PC-3 (cell line): ENCODE data around the gene PPIA. TPM values are rescaled to one million over a fixed set of nuclear protein-coding genes. Genes with fewer than 3 reads are reported as not detected.
"Not testable (repeated sequence)": the region's sequence is repeated elsewhere in the genome, so short reads cannot be mapped to it uniquely, and the experiment has no call there.

ENCODE experiments used
- ATAC-seq: fragments of 200-7000 bp; cut with Tn5 transposase; 2 replicates; pipeline ENCODE4 v1.9.1; 2020; ENCODE audit warnings: mild to moderate bottlenecking, moderate library complexity
- BruUV-seq: library from RNA; stranded (reverse); fragments of 400-500 nt; replicated peaks from 2 replicates; lab custom pipeline; 2021; lab: Mats Ljungman, UMichigan
- CTCF ChIA-PET: fragments of 300-600 bp; sonication (Branson Sonifier 250); formaldehyde crosslinking; loops from one replicate; lab custom pipeline; 2022; ENCODE audit warnings: antibody characterized with exemption; lab: Charles Lee
- POLR2A ChIA-PET: fragments of 300-600 bp; sonication (Branson Sonifier 250); formaldehyde crosslinking; loops from one replicate; lab custom pipeline; 2022; ENCODE audit warnings: antibody characterized with exemption; ENCODE audit not compliant: unreplicated experiment; lab: Charles Lee
- DNase-seq: peaks from one replicate; pipeline ENCODE4 v3.0.0-alpha.2; 2015
- H2AFZ ChIP-seq: fragments of 300-600 bp; sonication (generic); 2 replicates; pipeline ENCODE4 v1.6.0; 2016; ENCODE audit warnings: antibody characterized with exemption, low read length
- H3F3A ChIP-seq: fragments of 300-600 bp; sonication (generic); one replicate; pipeline ENCODE4 v1.6.0; 2017; ENCODE audit warnings: antibody characterized with exemption, low read length, control low read depth, mild to moderate bottlenecking; ENCODE audit not compliant: unreplicated experiment
- H3K27ac ChIP-seq: fragments of 300-600 bp; sonication (generic); 2 replicates; pipeline ENCODE4 v1.5.1; 2016; ENCODE audit warnings: mild to moderate bottlenecking, low read length
- H3K27me3 ChIP-seq: fragments of 300-600 bp; sonication (generic); 2 replicates; pipeline ENCODE4 v1.6.1; 2016; ENCODE audit warnings: low read length, mixed read lengths
- H3K36me3 ChIP-seq: fragments of 300-600 bp; sonication (generic); 2 replicates; pipeline ENCODE4 v1.6.1; 2016; ENCODE audit warnings: low read depth, mixed run types, low read length, mixed read lengths
- H3K4me1 ChIP-seq: fragments of 300-600 bp; sonication (generic); 2 replicates; pipeline ENCODE4 v1.5.1; 2016; ENCODE audit warnings: low read length; ENCODE audit not compliant: insufficient read depth
- H3K4me2 ChIP-seq: fragments of 300-600 bp; sonication (generic); 2 replicates; pipeline ENCODE4 v1.6.0; 2016; ENCODE audit warnings: low read length
- H3K4me3 ChIP-seq: fragments of 300-600 bp; sonication (generic); 2 replicates; pipeline ENCODE4 v1.5.1; 2016; ENCODE audit warnings: mild to moderate bottlenecking, low read length, mixed read lengths
- H3K79me2 ChIP-seq: fragments of 300-600 bp; sonication (generic); 2 replicates; pipeline ENCODE4 v1.6.1; 2017; ENCODE audit warnings: low read length, mixed read lengths
- H3K9ac ChIP-seq: fragments of 300-600 bp; sonication (generic); 2 replicates; pipeline ENCODE4 v1.6.0; 2016; ENCODE audit warnings: mild to moderate bottlenecking, low read length
- H3K9me2 ChIP-seq: fragments of 300-600 bp; sonication (generic); replicated peaks from 2 replicates; pipeline ENCODE4 v1.6.1; 2016; ENCODE audit warnings: mixed run types, low read length, mixed read lengths
- H3K9me3 ChIP-seq: fragments of 300-600 bp; sonication (generic); 2 replicates; pipeline ENCODE4 v1.6.1; 2016; ENCODE audit warnings: low read length, mixed read lengths
- H4K20me1 ChIP-seq: fragments of 300-600 bp; sonication (generic); 2 replicates; pipeline ENCODE4 v1.6.1; 2016; ENCODE audit warnings: low read length, mixed read lengths
- CTCF ChIP-seq: fragments of 300-600 bp; sonication (generic); conservative IDR thresholded peaks from 2 replicates; pipeline ENCODE4 v1.5.1; 2017; ENCODE audit warnings: antibody characterized with exemption, low read depth, mild to moderate bottlenecking, low read length
- EZH2 ChIP-seq: fragments of 300-600 bp; sonication (generic); IDR thresholded peaks from one replicate; pipeline ENCODE4 v1.6.1; 2017; ENCODE audit warnings: antibody characterized with exemption, mild to moderate bottlenecking, low read length; ENCODE audit not compliant: unreplicated experiment
- EZH2phosphoT487 ChIP-seq: fragments of 300-600 bp; sonication (generic); IDR thresholded peaks from 2 replicates; pipeline ENCODE4 v1.6.1; 2018; ENCODE audit warnings: mild to moderate bottlenecking, antibody characterized with exemption, low read length, borderline replicate concordance
- intact Hi-C: fragments of 100-400 bp; cut with micrococcal nuclease; formaldehyde crosslinking; loops from 2 replicates; pipeline ENCODE4 v1.9.0; 2023
- total RNA-seq: library from RNA; depleted of rRNA; stranded (reverse); fragments of >200 nt; gene quantifications from 2 replicates; pipeline ENCODE4 v1.2.3, GENCODE V29; 2014

Gene PPIA
- total RNA-seq, 1 experiment from 2014 or later, result 4,136 TPM

GRCh38 chr7:44838751-44839150, 42.3 kb downstream of the PPIA start:
- Histone ChIP-seq H3K79me2 (peaks cover 55% of the 10 kb centered on the region), H3K9ac (no peak overlapping the region), H3K4me1 (no peaks in the 10 kb centered on the region), H3K36me3 (peaks cover 39% of the 10 kb centered on the region), H3K27ac (no peak overlapping the region), H3K9me2 (no peaks in the 10 kb centered on the region), H2AFZ (no peak overlapping the region), H3K4me2 (no peak overlapping the region), H4K20me1 (0 out of 2 replicates have a peak, but pooled peaks cover 8% of the 10 kb centered on the region), H3F3A (no peaks in the 10 kb centered on the region), H3K9me3 (no peaks in the 10 kb centered on the region), H3K4me3 (no peak overlapping the region), H3K27me3 (no peaks in the 10 kb centered on the region)
- ChIA-PET POLR2A (no interaction called here), CTCF (no interaction called here)
- ATAC-seq, result no peak
- TF ChIP-seq EZH2phosphoT487, result no peak
- TF ChIP-seq CTCF, result no peak
- no peak for TF ChIP-seq EZH2
- no TSS peak for BruUV-seq
- intact Hi-C loops, result no loop called here
- DNase-seq, result no peak

- H3K9ac ChIP-seq, BruUV-seq, H3F3A ChIP-seq, H3K4me1 ChIP-seq, H3K27ac ChIP-seq, H2AFZ ChIP-seq, CTCF ChIA-PET, H3K9me2 ChIP-seq, H3K27me3 ChIP-seq, DNase-seq, H3K9me3 ChIP-seq, H3K4me3 ChIP-seq, ATAC-seq, H3K4me2 ChIP-seq: not testable (repeated sequence)
- peaks cover 43% of the 10 kb centered on the region for H4K20me1 ChIP-seq
- peaks cover 90% of the 10 kb centered on the region for H3K79me2 ChIP-seq
- intact Hi-C loops, result loop anchor here (10.0 kb wide), 1 partner anchor 108 kb away; no protein-coding TSS in a partner anchor
- H3K36me3 ChIP-seq, result peaks cover 27% of the 10 kb centered on the region
- POLR2A ChIA-PET, result interaction anchor here (0.6 kb wide), 1 partner anchor 9 kb away, joined by 3 read pairs; no protein-coding TSS in a partner anchor
Measured at GRCh38 chr7:44842675-44843074, 46.2 kb downstream of the PPIA start.

GRCh38 chr7:44843440-44843839, 47.0 kb downstream of the PPIA start:
- CTCF ChIA-PET, DNase-seq, BruUV-seq, H3K27me3 ChIP-seq, H3K4me3 ChIP-seq, H2AFZ ChIP-seq, H3K27ac ChIP-seq, H3K4me1 ChIP-seq, H3F3A ChIP-seq, H3K9me3 ChIP-seq, POLR2A ChIA-PET, H3K9me2 ChIP-seq, H3K4me2 ChIP-seq, ATAC-seq, H3K9ac ChIP-seq: not testable (repeated sequence)
- intact Hi-C loops, result loop anchor here (10.0 kb wide), 1 partner anchor 109 kb away; no protein-coding TSS in a partner anchor
- Histone ChIP-seq H4K20me1 (peaks cover 43% of the 10 kb centered on the region), H3K79me2 (peaks cover 84% of the 10 kb centered on the region), H3K36me3 (peaks cover 26% of the 10 kb centered on the region)

GRCh38 chr7:44845451-44845850, 49.0 kb downstream of the PPIA start:
- H3K4me3 ChIP-seq, result peak overlapping the region; percentile 77
- peaks cover 43% of the 10 kb centered on the region for H4K20me1 ChIP-seq
- TF ChIP-seq CTCF (no peak), EZH2 (no peak), EZH2phosphoT487 (no peak)
- ChIA-PET CTCF (no interaction called here), POLR2A (no interaction called here)
- ATAC-seq, result no peak
- peaks cover 72% of the 10 kb centered on the region for H3K79me2 ChIP-seq
- no peaks in the 10 kb centered on the region for H3K27me3 ChIP-seq
- H3K9me3 ChIP-seq, result no peaks in the 10 kb centered on the region
- H3K4me2 ChIP-seq, result peak overlapping the region; percentile 84
- H3F3A ChIP-seq, result no peaks in the 10 kb centered on the region
- no peak for DNase-seq
- H2AFZ ChIP-seq, result no peak overlapping the region
- peaks cover 19% of the 10 kb centered on the region for H3K36me3 ChIP-seq
- peaks cover 11% of the 10 kb centered on the region for H3K4me1 ChIP-seq
- no peaks in the 10 kb centered on the region for H3K9me2 ChIP-seq
- no peak overlapping the region for H3K27ac ChIP-seq
- no TSS peak for BruUV-seq
- intact Hi-C loops, result loop anchor here (10.0 kb wide), 1 partner anchor 111 kb away; no protein-coding TSS in a partner anchor
- peak overlapping the region; percentile 82; the same call in 1 of the 2 replicates for H3K9ac ChIP-seq

- not testable (repeated sequence) for H3K27ac ChIP-seq, H3F3A ChIP-seq, H3K9me2 ChIP-seq, ATAC-seq, H2AFZ ChIP-seq, BruUV-seq, H3K27me3 ChIP-seq, DNase-seq, H3K9me3 ChIP-seq
- Histone ChIP-seq H3K4me2 (peak overlapping the region; percentile 84), H3K4me3 (peak overlapping the region; percentile 77), H3K9ac (peak overlapping the region; percentile 82), H4K20me1 (peaks cover 36% of the 10 kb centered on the region), H3K79me2 (peaks cover 62% of the 10 kb centered on the region), H3K4me1 (peaks cover 11% of the 10 kb centered on the region), H3K36me3 (peaks cover 10% of the 10 kb centered on the region; the same call in 1 of the 2 replicates)
- ChIA-PET CTCF (interaction anchor here (1.1 kb wide), 1 partner anchor 258 kb away, joined by 4 read pairs; no protein-coding TSS in a partner anchor), POLR2A (interaction anchor here (0.6 kb wide), 1 partner anchor 141 kb away, joined by 5 read pairs; no protein-coding TSS in a partner anchor)
- intact Hi-C loops, result loop anchor here (10.0 kb wide), 1 partner anchor 112 kb away; no protein-coding TSS in a partner anchor
Measured at GRCh38 chr7:44846390-44846789, 49.9 kb downstream of the PPIA start.
